ENCODE results near the gene CGRRF1. TPM values are rescaled to one million over a fixed set of nuclear protein-coding genes. Genes with fewer than 3 reads are reported as not detected.

CGRRF1 gene
- total and polyA plus RNA-seq, 9 of the 15 experiments (the other 6 are each of a cell fraction or from before 2014, with no cell fraction given), result 2.8 to 15.8 (median 4.6) TPM

- no peak overlapping the region for H3K4me2 ChIP-seq (ENCODE audit: insufficient read depth, low read length)
- BruUV-seq (replicated peaks), result no TSS peak
- no peak overlapping the region for H3K27ac ChIP-seq (ENCODE audit: extremely low read depth, low read depth, low read length)
- DNase-seq (ENCODE audit: extremely low read depth in 1 of 4, low spot score in 3 of 4), result no peak
- H3K27me3 ChIP-seq (ENCODE audit: control insufficient read depth in 2 of 2, insufficient read depth in 2 of 2, low read length in 2 of 2), result no peaks in the 10 kb centered on the region
- POLR2A ChIA-PET, result interaction anchor here (1.1 kb wide), 1 partner anchor 26 kb away, joined by 3 read pairs; no protein-coding TSS in a partner anchor
- intact Hi-C loops (cut with micrococcal nuclease) (no loop called here), in situ Hi-C loops (cut with MboI) (no loop called here)
- H3K9ac ChIP-seq (ENCODE audit: insufficient read depth in 1 of 2, low read depth in 2 of 2, low read length in 2 of 2), result no peak overlapping the region
- FAIRE-seq, result no peak
- ATAC-seq, result no peak
- CTCF ChIA-PET (ENCODE audit: low intra/inter-chr PET ratio), result no interaction called here
- H3K36me3 ChIP-seq (ENCODE audit: control insufficient read depth, insufficient read depth, low read length), result no peaks in the 10 kb centered on the region
- WGBS (ENCODE audit: insufficient coverage, low coverage, missing lambda C conversion rate), result 22% methylated on average over 5 of the region's 5 CpGs
- TF ChIP-seq POU5F1 (IDR thresholded peaks at IDR 0.05; ENCODE audit: borderline replicate concordance, low read depth, low read length, partially characterized antibody), result no peak
- no peaks in the 10 kb centered on the region for H3K79me2 ChIP-seq (ENCODE audit: control insufficient read depth, insufficient read depth, low read length)
- no peak overlapping the region for H2AFZ ChIP-seq (ENCODE audit: low read depth, low read length)
- H3K9me3 ChIP-seq (replicated peaks; ENCODE audit: control insufficient read depth, insufficient read depth, low read depth, low read length), result peaks cover 1% of the 10 kb centered on the region; the same call in 1 of the 2 replicates
- no peaks in the 10 kb centered on the region for H4K20me1 ChIP-seq (replicated peaks; ENCODE audit: control insufficient read depth, insufficient read depth, low read length)
- H3K4me1 ChIP-seq (replicated peaks in 1 of 2; ENCODE audit: control insufficient read depth in 2 of 2, insufficient read depth in 2 of 2, low read length in 2 of 2), result no peaks in the 10 kb centered on the region
- no peaks in the 10 kb centered on the region for H3K9me1 ChIP-seq (ENCODE audit: control insufficient read depth, insufficient read depth, low read length)
- H3K4me3 ChIP-seq, result no peak overlapping the region
Observed at GRCh38 chr14:54462048-54462447, 47.7 kb upstream of the CGRRF1 start.

- no peak overlapping the region for H3K4me2 ChIP-seq (ENCODE audit: insufficient read depth, low read length)
- BruUV-seq (replicated peaks), result no TSS peak
Observed at GRCh38 chr14:54465654-54466053, 44.1 kb upstream of the CGRRF1 start.

More at GRCh38 chr14:54465654-54466053, 44.1 kb upstream of the CGRRF1 start:
- FAIRE-seq (no peak), DNase-seq (ENCODE audit: extremely low read depth in 1 of 4, low spot score in 3 of 4) (peak in 1 of 4 experiments; percentile 4), ATAC-seq (no peak)
- POLR2A ChIA-PET, result interaction anchor here (0.6 to 1.6 kb wide), 3 partner anchors 9 to 22 kb away, joined by 3 to 5 read pairs (median 3); no protein-coding TSS in a partner anchor
- TF ChIP-seq, protein P1, sequence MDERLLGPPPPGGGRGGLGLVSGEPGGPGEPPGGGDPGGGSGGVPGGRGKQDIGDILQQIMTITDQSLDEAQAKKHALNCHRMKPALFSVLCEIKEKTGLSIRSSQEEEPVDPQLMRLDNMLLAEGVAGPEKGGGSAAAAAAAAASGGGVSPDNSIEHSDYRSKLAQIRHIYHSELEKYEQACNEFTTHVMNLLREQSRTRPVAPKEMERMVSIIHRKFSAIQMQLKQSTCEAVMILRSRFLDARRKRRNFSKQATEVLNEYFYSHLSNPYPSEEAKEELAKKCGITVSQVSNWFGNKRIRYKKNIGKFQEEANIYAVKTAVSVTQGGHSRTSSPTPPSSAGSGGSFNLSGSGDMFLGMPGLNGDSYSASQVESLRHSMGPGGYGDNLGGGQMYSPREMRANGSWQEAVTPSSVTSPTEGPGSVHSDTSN (CRISPR knock-in tag; IDR thresholded peaks at IDR 0.05; ENCODE audit: low read depth), result no peak
- TF ChIP-seq, protein P1 (tag; conservative IDR thresholded peaks at IDR 0.05; ENCODE audit: low read depth), result peak; percentile 87
- TF ChIP-seq ZNF408 (CRISPR knock-in tag; IDR thresholded peaks at IDR 0.05; ENCODE audit: low read depth), result no peak
- TF ChIP-seq MEIS2 (IDR thresholded peaks at IDR 0.05; ENCODE audit: partially characterized antibody), result peak; percentile 83
- TF ChIP-seq PKNOX1 (IDR thresholded peaks at IDR 0.05), result peak; percentile 76
- in situ Hi-C loops (cut with MboI), result no loop called here
- intact Hi-C loops (cut with micrococcal nuclease), result no loop called here
- Histone ChIP-seq H3K4me3 (no peak overlapping the region), H4K20me1 (replicated peaks; ENCODE audit: control insufficient read depth, insufficient read depth, low read length) (no peaks in the 10 kb centered on the region), H2AFZ (ENCODE audit: low read depth, low read length) (no peak overlapping the region), H3K27me3 (ENCODE audit: control insufficient read depth in 2 of 2, insufficient read depth in 2 of 2, low read length in 2 of 2) (no peaks in the 10 kb centered on the region), H3K9me3 (replicated peaks; ENCODE audit: control insufficient read depth, insufficient read depth, low read depth, low read length) (no peaks in the 10 kb centered on the region), H3K9ac (ENCODE audit: insufficient read depth in 1 of 2, low read depth in 2 of 2, low read length in 2 of 2) (no peak overlapping the region), H3K79me2 (ENCODE audit: control insufficient read depth, insufficient read depth, low read length) (no peaks in the 10 kb centered on the region), H3K27ac (ENCODE audit: extremely low read depth, low read depth, low read length) (no peak overlapping the region), H3K9me1 (ENCODE audit: control insufficient read depth, insufficient read depth, low read length) (no peaks in the 10 kb centered on the region), H3K36me3 (ENCODE audit: control insufficient read depth, insufficient read depth, low read length) (no peaks in the 10 kb centered on the region), H3K4me1 (replicated peaks in 1 of 2; ENCODE audit: control insufficient read depth in 2 of 2, insufficient read depth in 2 of 2, low read length in 2 of 2) (no peaks in the 10 kb centered on the region)
- WGBS (ENCODE audit: insufficient coverage, low coverage, missing lambda C conversion rate), result 6% methylated on average over 4 of the region's 4 CpGs
- CTCF ChIA-PET (ENCODE audit: low intra/inter-chr PET ratio), result no interaction called here

Measured in K562 (cell line).